HFFc6 (cell line): ENCODE data around the gene FNDC3A. TPM values are rescaled to one million over a fixed set of nuclear protein-coding genes. Genes with fewer than 3 reads are reported as not detected.

Experiments used
- DNase-seq: peaks from one replicate; pipeline ENCODE4 v3.0.0-alpha.2; 2018
- H3K27ac Mint-ChIP-seq: 2 replicates; pipeline ENCODE4 v1.8.0; 2020; ENCODE audit warnings: mild to moderate bottlenecking, mixed read lengths
- H3K27me3 Mint-ChIP-seq: 2 replicates; pipeline ENCODE4 v1.8.0; 2021; ENCODE audit warnings: mild to moderate bottlenecking, moderate library complexity, mixed read lengths; ENCODE audit not compliant: insufficient read depth
- H3K36me3 Mint-ChIP-seq: 2 replicates; pipeline ENCODE4 v1.8.0; 2021; ENCODE audit warnings: low read depth, mixed read lengths
- H3K4me1 Mint-ChIP-seq: 2 replicates; pipeline ENCODE4 v1.8.0; 2020; ENCODE audit warnings: low read depth, mixed read lengths
- H3K4me3 Mint-ChIP-seq: 2 replicates; pipeline ENCODE4 v1.8.0; 2020; ENCODE audit warnings: mild to moderate bottlenecking, moderate library complexity, mixed read lengths
- H3K9me3 Mint-ChIP-seq: 2 replicates; pipeline ENCODE4 v1.8.0; 2020; ENCODE audit warnings: mild to moderate bottlenecking, mixed read lengths
- CTCF ChIP-seq: fragments of 200-600 bp; sonication (generic); IDR thresholded peaks from 2 replicates; pipeline ENCODE4 v1.5.0; 2021; ENCODE audit warnings: antibody characterized with exemption, mild to moderate bottlenecking
- total RNA-seq, 6 experiments: library from RNA; stranded (reverse); fragmentation: NEBNext Ultra II Directional; extraction: Animal tissue kit (Norgen Biotek cat#: 25700); gene quantifications; 2 replicates in 1 of 6; 3 replicates in 5 of 6; pipeline ENCODE4 v1.2.3, GENCODE V29; 2021

Gene FNDC3A
- total RNA-seq, 6 experiments from 2014 or later: 60.3 to 73.8 (median 67.9) TPM

- no peaks in the 10 kb centered on the region for H3K9me3 Mint-ChIP-seq
- H3K27ac Mint-ChIP-seq: peak overlapping the region; percentile 95
- no peak for DNase-seq
- peaks cover 3% of the 10 kb centered on the region; the same call in 1 of the 2 replicates for H3K27me3 Mint-ChIP-seq
- peak overlapping the region; percentile 97 for H3K4me3 Mint-ChIP-seq
- H3K36me3 Mint-ChIP-seq: no peaks in the 10 kb centered on the region; the same call in 1 of the 2 replicates
- TF ChIP-seq CTCF: peak; percentile 22; the same call in 1 of the 2 replicates
- H3K4me1 Mint-ChIP-seq: peaks cover 26% of the 10 kb centered on the region
Observed at GRCh38 chr13:49248622-49249002, 272.9 kb downstream of the FNDC3A start.

- Mint-ChIP-seq H3K4me3 (no peak overlapping the region), H3K36me3 (peaks cover 12% of the 10 kb centered on the region), H3K27me3 (no peaks in the 10 kb centered on the region), H3K9me3 (no peaks in the 10 kb centered on the region), H3K27ac (no peak overlapping the region), H3K4me1 (peaks cover 26% of the 10 kb centered on the region)
- no peak for TF ChIP-seq CTCF
- DNase-seq: no peak
Observed at GRCh38 chr13:49251326-49251725, 275.6 kb downstream of the FNDC3A start.

- Mint-ChIP-seq H3K9me3 (no peaks in the 10 kb centered on the region), H3K4me3 (no peak overlapping the region), H3K27me3 (no peaks in the 10 kb centered on the region), H3K27ac (no peak overlapping the region), H3K4me1 (peaks cover 16% of the 10 kb centered on the region), H3K36me3 (peaks cover 17% of the 10 kb centered on the region)
- DNase-seq: no peak
- TF ChIP-seq CTCF: no peak
Observed at GRCh38 chr13:49253310-49253709, 277.6 kb downstream of the FNDC3A start.

GRCh38 chr13:49254007-49254406, 278.3 kb downstream of the FNDC3A start:
- no peaks in the 10 kb centered on the region for H3K9me3 Mint-ChIP-seq
- no peak overlapping the region for H3K27ac Mint-ChIP-seq
- H3K4me3 Mint-ChIP-seq: no peak overlapping the region
- no peak for TF ChIP-seq CTCF
- peaks cover 17% of the 10 kb centered on the region for H3K36me3 Mint-ChIP-seq
- DNase-seq: no peak
- H3K27me3 Mint-ChIP-seq: no peaks in the 10 kb centered on the region
- H3K4me1 Mint-ChIP-seq: peaks cover 10% of the 10 kb centered on the region

GRCh38 chr13:49256841-49257240, 281.1 kb downstream of the FNDC3A start:
- Mint-ChIP-seq H3K4me1 (no peaks in the 10 kb centered on the region), H3K4me3 (no peak overlapping the region), H3K27me3 (no peaks in the 10 kb centered on the region; the same call in 1 of the 2 replicates), H3K9me3 (no peaks in the 10 kb centered on the region), H3K36me3 (peaks cover 33% of the 10 kb centered on the region), H3K27ac (no peak overlapping the region)
- no peak for TF ChIP-seq CTCF
- DNase-seq: no peak
